ENCODE measurements around the gene PMP22. TPM values are rescaled to one million over a fixed set of nuclear protein-coding genes. Genes with fewer than 3 reads are reported as not detected.

The PMP22 gene
- total and polyA plus RNA-seq, 2 donors (not counting 3 experiments of a cell fraction or from before 2014, with no cell fraction given): 67.2 to 103 TPM

DNA sequence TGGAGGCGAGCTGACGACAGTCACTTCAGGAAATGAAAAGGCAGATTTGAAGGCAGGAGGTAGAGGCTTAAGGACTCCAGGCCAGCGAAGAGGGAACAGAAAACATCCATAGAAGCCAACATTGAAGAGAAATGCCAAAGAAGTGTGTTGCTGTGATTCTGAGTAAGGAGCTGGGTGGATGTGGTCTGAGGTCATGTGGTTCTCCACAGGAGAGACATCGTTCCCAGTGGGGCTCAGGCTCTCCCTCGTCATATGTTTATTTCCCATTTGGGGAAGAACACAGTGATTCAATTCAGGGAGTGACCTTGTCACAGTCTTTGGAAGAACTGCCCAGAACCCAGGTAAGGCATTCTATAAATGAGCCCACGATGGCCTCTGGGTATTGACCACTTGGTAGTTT, 6.6 kb upstream of the PMP22 start:
- POLR2A ChIA-PET: no interaction called here

More for the DNA sequence above, 6.6 kb upstream of the PMP22 start:
- Histone ChIP-seq H3K27ac (ENCODE audit: insufficient read depth, low read depth, low read length) (no peak overlapping the region), H3K36me3 (ENCODE audit: control insufficient read depth in 2 of 2, extremely low read depth in 1 of 2, insufficient read depth in 2 of 2, low read length in 2 of 2) (no peaks in the 10 kb centered on the region), H3K9me1 (replicated peaks; ENCODE audit: control insufficient read depth, extremely low read depth, insufficient read depth, low read length) (no peaks in the 10 kb centered on the region), H3K4me3 (replicated peaks in 1 of 3; ENCODE audit: insufficient read depth in 1 of 3, low read depth in 1 of 3, low read length in 3 of 3) (no peak overlapping the region), H3K79me2 (ENCODE audit: control insufficient read depth, insufficient read depth, low read length) (no peaks in the 10 kb centered on the region), H2AFZ (ENCODE audit: low read depth, low read length) (no peak overlapping the region), H3K27me3 (ENCODE audit: control insufficient read depth in 2 of 2, insufficient read depth in 2 of 2, low read length in 2 of 2) (peaks cover 2 to 6% of the 10 kb centered on the region in 2 experiments), H4K20me1 (replicated peaks; ENCODE audit: control insufficient read depth, extremely low read depth, insufficient read depth, low read length) (no peaks in the 10 kb centered on the region), H3K4me1 (ENCODE audit: control insufficient read depth, extremely low read depth, insufficient read depth, low read length) (no peaks in the 10 kb centered on the region), H3K4me2 (ENCODE audit: insufficient read depth, low read length) (no peak overlapping the region), H3K9ac (replicated peaks; ENCODE audit: extremely low read depth, insufficient read depth, low read length) (no peak overlapping the region), H3K9me3 (replicated peaks; ENCODE audit: control insufficient read depth, insufficient read depth, low read length) (no peaks in the 10 kb centered on the region)
- TF ChIP-seq, protein P1, sequence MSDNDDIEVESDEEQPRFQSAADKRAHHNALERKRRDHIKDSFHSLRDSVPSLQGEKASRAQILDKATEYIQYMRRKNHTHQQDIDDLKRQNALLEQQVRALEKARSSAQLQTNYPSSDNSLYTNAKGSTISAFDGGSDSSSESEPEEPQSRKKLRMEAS (IDR thresholded peaks at IDR 0.05; ENCODE audit: insufficient read depth, insufficient read length): no peak
- no peak for TF ChIP-seq MYC (IDR thresholded peaks at IDR 0.05; ENCODE audit: low read depth, low read length)
- TF ChIP-seq JUN (IDR thresholded peaks at IDR 0.05; ENCODE audit: borderline replicate concordance, insufficient read depth, insufficient read length, low read depth): no peak
- TF ChIP-seq POLR2A (IDR thresholded peaks at IDR 0.05; ENCODE audit: low read depth, low read length): no peak
- TF ChIP-seq POLR2AphosphoS5 (IDR thresholded peaks at IDR 0.05; ENCODE audit: insufficient read depth, low read depth, low read length): no peak
- TF ChIP-seq, protein P2, sequence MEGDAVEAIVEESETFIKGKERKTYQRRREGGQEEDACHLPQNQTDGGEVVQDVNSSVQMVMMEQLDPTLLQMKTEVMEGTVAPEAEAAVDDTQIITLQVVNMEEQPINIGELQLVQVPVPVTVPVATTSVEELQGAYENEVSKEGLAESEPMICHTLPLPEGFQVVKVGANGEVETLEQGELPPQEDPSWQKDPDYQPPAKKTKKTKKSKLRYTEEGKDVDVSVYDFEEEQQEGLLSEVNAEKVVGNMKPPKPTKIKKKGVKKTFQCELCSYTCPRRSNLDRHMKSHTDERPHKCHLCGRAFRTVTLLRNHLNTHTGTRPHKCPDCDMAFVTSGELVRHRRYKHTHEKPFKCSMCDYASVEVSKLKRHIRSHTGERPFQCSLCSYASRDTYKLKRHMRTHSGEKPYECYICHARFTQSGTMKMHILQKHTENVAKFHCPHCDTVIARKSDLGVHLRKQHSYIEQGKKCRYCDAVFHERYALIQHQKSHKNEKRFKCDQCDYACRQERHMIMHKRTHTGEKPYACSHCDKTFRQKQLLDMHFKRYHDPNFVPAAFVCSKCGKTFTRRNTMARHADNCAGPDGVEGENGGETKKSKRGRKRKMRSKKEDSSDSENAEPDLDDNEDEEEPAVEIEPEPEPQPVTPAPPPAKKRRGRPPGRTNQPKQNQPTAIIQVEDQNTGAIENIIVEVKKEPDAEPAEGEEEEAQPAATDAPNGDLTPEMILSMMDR (IDR thresholded peaks at IDR 0.05; ENCODE audit: extremely low read depth in 1 of 2, insufficient read depth in 1 of 2, low read depth in 1 of 2, low read length in 2 of 2): no peak
- TF ChIP-seq FOS (IDR thresholded peaks at IDR 0.05; ENCODE audit: borderline replicate concordance, insufficient read depth, low read length): no peak
- no peak for TF ChIP-seq EZH2 (IDR thresholded peaks at IDR 0.05; ENCODE audit: borderline replicate concordance, low read depth, low read length, severe bottlenecking)
- no peak for TF ChIP-seq GATA2 (IDR thresholded peaks at IDR 0.05; ENCODE audit: insufficient read depth, insufficient read length, low read depth, low read length)
- dilution Hi-C loops (cut with MboI; ENCODE audit: extremely low pct_ligation_motif_present, low sequenced_read_pairs): no loop called here
- no peak for FAIRE-seq
- DNase-seq (ENCODE audit: low read depth, low spot score): no peak
- intact Hi-C loops (cut with micrococcal nuclease): no loop called here
- CTCF ChIA-PET: interaction anchor here (0.7 to 2.8 kb wide), 2 partner anchors 14 to 231 kb away, joined by 3 to 10 read pairs; no protein-coding TSS in a partner anchor
- no TSS peak for BruUV-seq (replicated peaks)
